ENCODE measurements around the gene RAB3C.
"Not testable (repeated sequence)": the region's sequence is repeated elsewhere in the genome, so short reads cannot be mapped to it uniquely, and the experiment has no call there.

The RAB3C gene

DNA sequence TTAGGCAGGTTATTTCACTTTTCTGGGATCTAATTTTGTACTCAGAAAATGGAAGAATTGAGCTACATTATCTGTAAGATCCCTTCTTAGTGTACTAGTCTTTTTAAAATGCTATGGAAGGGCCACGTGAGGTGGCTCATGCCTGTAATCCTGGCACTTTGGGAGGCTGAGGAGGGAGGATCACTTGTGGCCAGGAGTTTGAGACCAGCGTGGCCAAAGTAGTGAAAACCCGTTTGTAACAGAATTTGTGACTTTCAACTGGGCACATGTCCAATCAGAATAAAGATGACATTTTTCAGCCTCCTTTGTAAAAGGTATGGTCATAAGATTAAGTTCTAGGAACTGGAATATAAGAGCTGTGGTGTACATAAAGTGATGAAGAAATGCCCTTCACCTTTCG lies 3.1 kb upstream of the RAB3C start:
- Mint-ChIP-seq H3K4me1 (peaks cover 14% of the 10 kb centered on the region), H3K4me3 (no peak overlapping the region), H3K36me3 (no peaks in the 10 kb centered on the region), H3K27ac (no peak overlapping the region), H3K9me3 (peaks cover 3% of the 10 kb centered on the region)
- no peak for ATAC-seq
- no peak for DNase-seq (ENCODE audit: low spot score in 2 of 2)

DNA sequence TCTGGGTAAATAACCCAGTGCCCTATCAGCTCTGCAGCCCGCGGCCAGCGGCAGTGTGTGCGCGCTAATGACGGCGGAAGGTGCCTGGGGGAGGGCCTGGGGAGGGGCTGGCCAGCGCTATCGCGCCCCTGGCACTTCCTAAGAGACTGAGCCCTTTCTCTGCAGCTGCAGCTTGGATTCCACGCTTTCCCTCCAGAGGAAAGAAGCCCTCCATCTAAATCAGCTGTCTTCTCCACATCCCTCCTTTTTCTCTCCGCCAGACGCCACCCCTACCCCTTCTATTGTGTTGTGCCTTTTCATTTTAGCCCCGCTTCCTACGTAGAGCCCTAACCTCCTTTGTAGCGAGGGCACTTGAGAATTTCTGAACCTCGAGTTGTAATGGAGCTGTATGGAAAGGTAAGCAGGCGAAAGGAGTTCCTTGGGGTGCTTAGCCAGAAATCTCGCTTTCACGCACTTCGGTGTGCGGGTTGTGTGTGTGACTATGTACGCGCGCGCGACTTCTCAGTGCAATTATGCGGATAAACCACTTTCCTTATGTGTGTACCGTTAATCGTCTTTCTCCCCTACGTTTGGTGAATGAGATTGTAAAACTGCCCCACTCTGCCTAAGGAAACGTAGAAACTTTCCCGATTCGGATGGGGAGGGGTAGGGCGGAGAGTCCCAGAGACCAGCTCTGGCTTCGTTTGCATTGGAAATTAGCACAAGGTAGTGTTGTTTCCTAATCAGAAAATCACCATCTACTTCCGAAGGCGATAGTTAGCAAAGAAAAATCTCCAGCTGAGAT lies 664 bp upstream of the RAB3C start:
- DNase-seq (ENCODE audit: low spot score in 2 of 2): no peak
- Mint-ChIP-seq H3K36me3 (no peaks in the 10 kb centered on the region), H3K4me3 (peak overlapping the region; percentile 67), H3K9me3 (no peaks in the 10 kb centered on the region), H3K4me1 (peaks cover 14% of the 10 kb centered on the region), H3K27ac (peak overlapping the region; percentile 50)
- peak; percentile 32 for ATAC-seq

DNA sequence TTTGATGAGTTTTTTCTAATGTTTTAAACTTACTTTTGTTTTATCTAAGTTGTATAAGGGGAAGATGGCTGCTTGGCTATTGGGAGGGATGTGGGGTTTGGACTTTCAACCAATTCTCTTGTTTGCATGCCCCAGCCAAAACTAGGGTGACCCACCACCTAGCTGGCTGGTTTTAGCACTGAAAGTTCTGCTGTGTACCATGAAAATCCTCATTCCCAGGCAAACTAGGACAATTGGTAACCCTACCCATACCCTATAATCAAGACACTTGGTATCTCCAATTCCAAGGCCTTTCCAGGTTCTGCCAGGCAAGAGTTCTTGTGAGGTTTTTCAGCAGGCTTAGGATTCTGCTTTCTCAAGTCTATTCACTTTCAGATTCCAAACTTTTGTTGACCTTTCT lies 13.1 kb downstream of the RAB3C start:
- Mint-ChIP-seq H3K4me1 (no peaks in the 10 kb centered on the region), H3K4me3 (no peak overlapping the region), H3K27ac (no peak overlapping the region), H3K9me3 (no peaks in the 10 kb centered on the region), H3K36me3 (no peaks in the 10 kb centered on the region)
- DNase-seq (ENCODE audit: low spot score in 2 of 2) (no peak), ATAC-seq (no peak)

DNA sequence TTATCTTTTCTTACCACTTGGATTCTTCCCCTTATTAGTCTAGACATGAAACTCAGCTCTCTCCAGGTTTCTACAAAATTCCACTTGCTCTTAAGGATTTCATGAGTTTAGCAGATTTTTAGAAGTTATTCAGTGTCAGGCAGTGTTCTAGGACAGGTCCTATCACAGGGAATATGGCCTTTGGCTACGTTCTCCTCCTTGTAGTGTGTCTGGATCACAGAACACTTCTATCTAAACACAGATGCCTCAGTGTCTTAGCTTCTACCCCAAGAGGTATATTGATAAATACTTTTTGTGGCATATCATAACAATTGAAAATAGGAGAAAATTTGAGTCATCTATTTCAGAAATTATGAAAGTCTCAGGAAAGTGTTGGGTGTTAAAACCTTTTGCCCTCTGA lies 15.6 kb downstream of the RAB3C start:
- DNase-seq (ENCODE audit: low spot score in 2 of 2) (no peak), ATAC-seq (peak; percentile 37)
- Mint-ChIP-seq H3K9me3 (peaks cover 3% of the 10 kb centered on the region), H3K27ac (no peak overlapping the region), H3K4me3 (no peak overlapping the region), H3K4me1 (no peaks in the 10 kb centered on the region), H3K36me3 (no peaks in the 10 kb centered on the region)

DNA sequence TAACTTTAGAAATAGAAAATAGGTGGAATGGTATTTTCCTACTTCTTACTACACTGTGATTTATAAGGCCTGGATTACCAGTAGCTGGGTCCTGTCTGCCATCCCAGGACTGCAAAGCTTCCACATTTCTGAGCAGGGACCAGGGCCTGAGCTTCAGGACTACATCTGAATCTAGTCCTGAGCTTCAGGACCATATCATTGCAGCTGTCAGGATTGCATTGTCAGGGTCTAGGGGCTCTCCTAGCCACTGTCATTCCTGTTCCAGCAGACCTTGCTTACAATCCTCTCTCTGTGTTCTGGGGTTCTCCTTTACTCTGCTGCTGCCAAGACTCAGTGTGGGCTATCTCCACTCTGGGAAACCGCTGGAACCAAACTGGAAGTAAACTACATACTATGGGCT lies 16.3 kb downstream of the RAB3C start:
- peaks cover 3% of the 10 kb centered on the region for H3K9me3 Mint-ChIP-seq
- no peaks in the 10 kb centered on the region for H3K4me1 Mint-ChIP-seq
- no peak overlapping the region for H3K27ac Mint-ChIP-seq
- H3K4me3 Mint-ChIP-seq: no peak overlapping the region
- H3K36me3 Mint-ChIP-seq: no peaks in the 10 kb centered on the region
- DNase-seq (ENCODE audit: low spot score in 2 of 2): no peak
- peak; percentile 51 for ATAC-seq

DNA sequence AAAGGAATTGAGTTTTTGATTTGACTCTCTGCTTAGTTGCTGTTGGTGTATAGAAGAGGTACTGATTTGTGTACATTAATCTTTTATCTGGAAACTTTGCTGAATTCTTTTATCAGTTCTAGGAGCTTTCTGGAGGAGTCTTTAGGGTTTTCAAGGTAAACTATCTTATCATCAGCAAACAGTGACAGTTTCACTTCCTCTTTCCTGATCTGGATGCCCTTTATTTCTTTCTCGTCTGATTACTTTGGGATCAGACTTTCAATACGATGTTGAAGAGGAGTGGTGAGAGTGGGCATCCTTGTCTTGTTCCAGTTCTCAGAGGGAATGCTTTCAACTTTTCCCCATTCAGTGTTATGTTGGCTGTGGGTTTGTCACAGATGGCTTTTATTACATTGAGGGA lies 17.7 kb downstream of the RAB3C start:
- H3K27ac Mint-ChIP-seq: not testable (repeated sequence)

DNA sequence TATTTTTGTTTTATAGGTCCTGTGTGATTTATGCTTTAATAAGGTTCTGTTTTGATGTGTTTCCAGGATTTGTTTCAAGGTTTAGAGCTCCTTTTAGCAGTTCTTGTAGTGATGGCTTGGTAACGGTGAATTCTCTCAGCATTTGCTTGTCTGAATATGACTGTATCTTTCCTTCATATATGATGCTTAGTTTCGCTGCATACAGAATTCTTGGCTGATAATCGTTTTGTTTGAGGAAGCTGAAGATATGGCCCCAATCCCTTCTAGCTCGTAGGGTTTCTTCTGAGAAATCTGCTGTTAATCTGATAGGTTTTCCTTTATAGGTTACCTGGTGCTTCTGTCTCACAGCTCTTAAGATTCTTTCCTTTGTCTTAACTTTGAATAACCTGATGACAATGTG lies 20.0 kb downstream of the RAB3C start:
- not testable (repeated sequence) for H3K4me3 Mint-ChIP-seq; H3K27ac Mint-ChIP-seq; ATAC-seq; H3K36me3 Mint-ChIP-seq; H3K4me1 Mint-ChIP-seq; DNase-seq (ENCODE audit: low spot score in 2 of 2); H3K9me3 Mint-ChIP-seq

More for the DNA sequence above, 17.7 kb downstream of the RAB3C start:
- not testable (repeated sequence) for H3K4me1 Mint-ChIP-seq; H3K4me3 Mint-ChIP-seq; DNase-seq (ENCODE audit: low spot score in 2 of 2); H3K9me3 Mint-ChIP-seq; H3K36me3 Mint-ChIP-seq; ATAC-seq

DNA sequence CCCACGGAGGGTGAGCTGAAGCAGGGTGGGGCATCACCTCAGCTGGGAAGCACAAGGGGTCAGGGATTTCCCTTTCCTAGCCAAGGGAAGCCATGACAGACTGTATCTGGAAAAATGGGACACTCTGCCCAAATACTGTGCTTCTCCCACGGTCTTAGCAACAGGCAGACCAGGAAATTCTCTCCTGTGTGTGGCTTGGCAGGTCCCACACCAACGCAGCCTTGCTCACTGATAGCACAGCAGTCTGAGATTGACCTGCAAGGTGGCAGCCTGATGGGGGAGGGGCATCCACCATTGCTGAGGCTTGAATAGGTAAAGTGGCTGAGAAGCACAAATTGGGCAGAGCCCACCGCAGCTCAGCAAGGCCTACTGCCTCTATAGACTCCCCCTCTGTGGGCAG lies 23.2 kb downstream of the RAB3C start:
- Mint-ChIP-seq H3K27ac (no peak overlapping the region), H3K4me3 (no peak overlapping the region), H3K4me1 (no peaks in the 10 kb centered on the region), H3K9me3 (peaks cover 9% of the 10 kb centered on the region), H3K36me3 (no peaks in the 10 kb centered on the region)
- ATAC-seq (no peak), DNase-seq (ENCODE audit: low spot score in 2 of 2) (no peak)

DNA sequence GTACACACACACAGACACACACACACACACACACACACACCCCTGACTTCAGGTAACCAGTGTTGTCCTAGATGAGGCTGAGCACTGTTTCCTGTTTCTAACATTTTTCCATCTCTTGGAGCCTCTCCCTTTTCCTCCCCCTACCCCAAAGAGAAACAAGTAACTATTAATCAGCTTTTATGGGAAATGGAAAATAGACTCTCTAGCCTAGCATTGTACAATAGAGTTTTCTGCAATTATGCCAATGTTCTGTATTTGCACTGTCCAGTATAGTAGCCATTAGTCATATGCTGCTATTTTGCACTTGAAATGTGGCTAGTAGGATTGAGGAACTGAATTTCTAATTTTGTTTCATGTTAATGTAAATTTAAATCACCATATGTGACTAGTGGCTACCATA lies 33.1 kb downstream of the RAB3C start:
- Mint-ChIP-seq H3K4me1 (no peaks in the 10 kb centered on the region), H3K27ac (no peak overlapping the region), H3K4me3 (no peak overlapping the region), H3K9me3 (peaks cover 2% of the 10 kb centered on the region), H3K36me3 (no peaks in the 10 kb centered on the region)
- ATAC-seq (no peak), DNase-seq (ENCODE audit: low spot score in 2 of 2) (no peak)

DNA sequence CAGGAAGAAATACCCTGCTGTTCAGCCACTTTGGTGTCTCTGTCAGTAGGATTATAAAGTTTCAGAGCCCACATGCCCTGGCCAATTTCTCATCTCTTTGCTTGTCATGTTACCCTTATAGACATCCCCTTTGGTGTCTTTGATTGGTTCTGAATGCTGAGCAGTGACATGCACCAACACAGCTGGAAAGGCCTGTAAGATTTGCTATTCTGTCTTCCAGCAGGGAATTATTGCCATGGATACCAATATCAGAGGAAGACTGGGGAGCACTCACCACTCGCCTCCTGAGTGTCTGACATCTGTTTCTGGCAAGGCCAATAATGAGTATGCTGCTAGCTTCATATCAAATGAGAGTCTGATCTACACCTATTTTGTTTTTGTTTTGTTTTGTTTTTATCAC lies 34.4 kb downstream of the RAB3C start:
- DNase-seq (ENCODE audit: low spot score in 2 of 2): no peak
- H3K4me3 Mint-ChIP-seq: no peak overlapping the region
- peaks cover under 1% of the 10 kb centered on the region for H3K9me3 Mint-ChIP-seq
- no peaks in the 10 kb centered on the region for H3K36me3 Mint-ChIP-seq
- no peak overlapping the region for H3K27ac Mint-ChIP-seq
- no peaks in the 10 kb centered on the region for H3K4me1 Mint-ChIP-seq
- no peak for ATAC-seq

DNA sequence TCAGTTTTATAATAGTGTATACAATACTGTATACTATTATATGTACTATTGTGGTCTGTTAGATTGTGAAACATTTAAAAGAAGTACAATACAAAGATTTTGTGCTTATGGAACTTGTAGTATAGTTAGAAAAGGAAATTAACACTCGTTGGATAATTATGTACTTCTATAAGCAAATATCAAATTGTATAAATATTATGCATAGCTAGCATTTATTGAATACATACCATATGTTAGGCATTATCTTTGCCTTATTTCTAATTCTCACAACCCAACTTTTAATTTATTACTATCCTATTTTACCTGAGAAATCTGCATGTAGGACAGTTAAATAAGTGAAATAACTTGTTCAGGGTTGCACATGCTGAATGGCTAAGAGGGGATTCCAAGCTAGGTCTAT lies 37.5 kb downstream of the RAB3C start:
- no peaks in the 10 kb centered on the region for H3K36me3 Mint-ChIP-seq
- no peaks in the 10 kb centered on the region for H3K9me3 Mint-ChIP-seq
- no peak overlapping the region for H3K4me3 Mint-ChIP-seq
- ATAC-seq (no peak), DNase-seq (ENCODE audit: low spot score in 2 of 2) (no peak)
- no peaks in the 10 kb centered on the region for H3K4me1 Mint-ChIP-seq
- no peak overlapping the region for H3K27ac Mint-ChIP-seq

DNA sequence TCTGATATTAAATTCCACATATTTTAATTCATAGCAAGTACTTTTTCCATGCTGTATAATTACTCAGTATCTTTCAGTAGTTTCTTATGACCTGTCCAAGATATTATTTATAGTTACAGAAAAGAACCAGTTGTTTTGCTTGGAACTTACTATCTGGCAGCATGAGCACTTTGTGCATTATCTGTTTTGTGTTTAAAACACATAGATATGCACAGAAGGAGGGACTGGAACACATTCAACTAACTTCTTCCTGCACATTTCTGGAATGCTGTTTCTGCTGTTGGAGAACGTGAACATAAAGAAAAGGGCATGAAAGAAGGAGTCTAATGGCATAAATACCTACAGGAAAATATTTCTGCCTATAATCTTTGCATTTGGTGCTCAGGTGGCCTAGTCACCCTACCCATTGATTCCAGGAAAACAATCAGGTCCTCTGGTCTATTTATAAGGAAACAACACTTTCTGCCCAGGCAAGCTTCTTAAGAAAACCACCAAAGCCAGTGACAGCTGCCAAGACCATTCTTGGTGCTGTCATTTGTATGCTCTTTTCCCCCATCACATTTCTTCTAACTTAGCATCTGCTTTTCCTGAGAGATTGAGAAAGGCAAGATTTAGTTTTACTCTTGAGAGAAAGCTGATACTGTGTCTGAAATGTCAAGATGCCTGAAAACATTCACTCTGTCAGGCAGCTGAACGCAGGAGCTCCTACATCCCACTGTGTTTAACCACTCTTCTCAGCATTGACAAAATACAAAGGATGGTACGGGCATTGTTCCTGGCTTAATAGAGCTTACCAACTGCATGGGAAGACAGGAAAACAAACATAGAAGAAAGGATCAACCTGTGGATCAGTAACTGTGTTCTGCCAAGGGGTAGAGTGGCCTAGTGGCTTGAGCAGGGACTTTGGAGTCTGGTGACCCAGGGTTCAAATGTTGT lies 40.3 kb downstream of the RAB3C start:
- no peak for DNase-seq (ENCODE audit: low spot score in 2 of 2)
- Mint-ChIP-seq H3K4me3 (no peak overlapping the region), H3K36me3 (no peaks in the 10 kb centered on the region), H3K4me1 (no peaks in the 10 kb centered on the region), H3K27ac (no peak overlapping the region), H3K9me3 (no peaks in the 10 kb centered on the region)
- no peak for ATAC-seq

DNA sequence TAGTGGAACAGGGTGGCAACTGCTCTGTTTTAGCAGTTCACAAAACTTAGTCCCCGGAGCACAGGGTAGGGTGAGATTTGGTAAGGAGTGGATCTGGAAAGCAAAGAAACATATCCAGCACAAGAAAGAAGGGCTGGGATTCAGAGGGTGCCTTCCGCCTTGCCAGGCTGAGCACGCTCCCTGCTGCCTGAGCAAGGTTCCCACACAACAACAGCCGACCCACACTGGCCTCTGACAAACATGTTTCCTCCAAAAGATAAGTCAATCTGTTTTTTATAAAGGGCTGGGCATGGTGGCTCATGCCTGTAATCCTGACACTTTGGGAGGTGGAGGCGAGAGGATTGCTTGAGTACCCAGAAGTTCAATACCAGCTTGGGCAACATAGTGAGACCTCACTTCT lies 45.8 kb downstream of the RAB3C start:
- ATAC-seq: no peak
- H3K9me3 Mint-ChIP-seq: no peaks in the 10 kb centered on the region
- no peak overlapping the region for H3K27ac Mint-ChIP-seq
- H3K4me1 Mint-ChIP-seq: no peaks in the 10 kb centered on the region
- no peaks in the 10 kb centered on the region for H3K36me3 Mint-ChIP-seq
- DNase-seq (ENCODE audit: low spot score in 2 of 2): no peak
- no peak overlapping the region for H3K4me3 Mint-ChIP-seq

DNA sequence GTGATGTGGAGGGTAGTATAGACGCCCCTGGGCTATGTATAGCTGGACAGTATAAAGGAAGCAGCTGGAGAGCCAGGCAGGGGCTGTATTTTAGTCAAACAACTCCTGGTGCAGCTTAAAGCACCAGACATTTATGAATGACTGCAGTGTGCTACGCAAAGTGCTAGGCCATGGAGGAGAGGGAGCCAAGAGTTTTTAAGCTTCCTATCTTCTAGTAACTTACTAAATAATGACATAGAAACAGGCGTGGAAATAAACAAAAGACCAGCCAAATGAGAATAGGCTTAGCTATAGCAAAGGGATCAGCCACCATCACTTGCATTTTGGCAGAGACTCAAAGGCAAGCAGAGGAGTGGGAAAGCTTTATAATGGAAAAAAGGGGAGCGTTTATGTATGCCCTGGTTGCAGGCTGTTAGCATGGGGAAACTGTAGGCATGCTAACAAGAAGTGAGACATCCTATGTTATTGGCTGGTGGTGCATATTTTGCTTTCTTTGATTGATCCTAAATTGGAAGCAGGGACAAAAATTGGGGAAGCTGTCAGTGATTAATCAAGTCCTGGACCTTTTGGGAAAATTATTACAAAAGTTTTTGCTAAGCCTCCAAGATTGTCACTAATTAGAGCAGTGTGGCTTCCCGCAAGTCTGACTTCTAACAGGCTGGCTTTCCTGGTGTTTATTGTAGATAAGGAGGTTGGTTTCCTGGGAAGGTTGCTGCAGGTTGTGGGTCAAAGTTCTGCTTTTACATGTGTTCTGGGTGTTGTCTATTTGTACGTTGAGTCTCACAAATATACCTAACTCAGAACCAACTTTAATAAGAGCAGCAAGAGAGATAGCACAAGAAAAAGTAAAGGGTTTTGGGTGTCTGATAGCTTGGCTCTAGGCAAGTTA lies 46.6 kb downstream of the RAB3C start:
- Mint-ChIP-seq H3K4me3 (no peak overlapping the region), H3K9me3 (no peaks in the 10 kb centered on the region), H3K36me3 (no peaks in the 10 kb centered on the region), H3K27ac (no peak overlapping the region), H3K4me1 (no peaks in the 10 kb centered on the region)
- no peak for ATAC-seq
- DNase-seq (ENCODE audit: low spot score in 2 of 2): no peak

DNA sequence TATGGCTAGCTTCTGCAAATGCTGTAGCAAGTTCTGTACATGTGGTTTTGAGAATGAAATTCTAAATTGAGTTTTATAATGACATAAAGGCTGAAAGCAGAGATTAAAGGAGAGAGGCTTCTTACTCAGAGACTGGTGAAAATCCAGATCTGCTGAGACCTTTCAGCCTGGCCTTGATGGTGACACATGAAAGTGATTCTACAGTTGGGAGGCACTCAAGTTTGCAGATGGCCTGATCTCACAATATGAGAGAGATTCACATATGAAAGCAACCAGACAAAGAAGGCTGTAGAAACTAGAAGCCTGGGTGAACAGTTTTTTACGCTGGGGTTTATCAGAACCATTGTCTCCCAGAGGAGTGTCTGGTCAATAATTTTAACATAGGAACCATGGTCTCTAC lies 49.0 kb downstream of the RAB3C start:
- Mint-ChIP-seq H3K4me3 (no peak overlapping the region), H3K36me3 (no peaks in the 10 kb centered on the region), H3K4me1 (no peaks in the 10 kb centered on the region), H3K27ac (no peak overlapping the region), H3K9me3 (no peaks in the 10 kb centered on the region)
- ATAC-seq (no peak), DNase-seq (ENCODE audit: low spot score in 2 of 2) (no peak)

Measured in stimulated activated effector memory CD8-positive, alpha-beta T cell treated with anti-CD3 and anti-CD28 coated beads, Interleukin-12 subunit alpha, Interleukin-12 subunit beta, amount 100 ng/mL, for 72 hours (primary cell).